ENCODE results near the gene ZNF385B.

DNA sequence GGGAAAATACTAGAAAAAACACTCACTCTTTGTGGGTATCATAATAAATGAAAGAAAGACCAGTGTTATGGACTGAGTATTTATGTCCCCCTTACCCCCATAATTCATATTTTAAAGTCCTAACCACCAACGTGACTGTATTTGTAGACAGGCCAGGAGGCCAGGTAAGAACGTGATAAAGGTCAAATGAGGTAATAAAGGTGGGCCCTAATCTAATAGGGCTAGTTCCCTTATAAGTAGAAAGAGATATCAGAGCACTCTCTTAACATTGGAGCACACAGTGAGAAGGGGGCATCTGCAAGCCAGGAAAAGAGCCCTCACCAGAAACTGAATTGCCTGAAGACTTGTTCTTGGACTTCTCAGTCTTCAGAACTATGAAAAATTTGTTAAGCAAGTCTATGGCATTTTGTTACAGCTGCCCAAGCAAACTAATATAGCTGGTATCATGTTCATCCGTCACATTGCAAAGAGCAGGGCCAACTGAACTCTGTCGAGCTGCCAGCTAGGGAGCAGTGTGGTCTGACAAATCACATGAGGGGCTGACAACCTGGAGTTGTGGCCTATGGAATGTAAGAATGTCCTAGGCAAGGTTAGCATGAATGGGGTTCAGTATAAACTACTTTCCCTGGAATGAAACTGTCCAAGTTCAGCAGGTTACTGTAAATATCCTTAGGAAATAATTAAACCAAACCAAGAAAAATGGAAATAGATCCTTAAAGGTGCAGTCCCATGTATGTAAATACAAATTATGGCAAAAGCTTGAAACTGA lies 280.9 kb downstream of the ZNF385B start:
- TF ChIP-seq, protein P1, sequence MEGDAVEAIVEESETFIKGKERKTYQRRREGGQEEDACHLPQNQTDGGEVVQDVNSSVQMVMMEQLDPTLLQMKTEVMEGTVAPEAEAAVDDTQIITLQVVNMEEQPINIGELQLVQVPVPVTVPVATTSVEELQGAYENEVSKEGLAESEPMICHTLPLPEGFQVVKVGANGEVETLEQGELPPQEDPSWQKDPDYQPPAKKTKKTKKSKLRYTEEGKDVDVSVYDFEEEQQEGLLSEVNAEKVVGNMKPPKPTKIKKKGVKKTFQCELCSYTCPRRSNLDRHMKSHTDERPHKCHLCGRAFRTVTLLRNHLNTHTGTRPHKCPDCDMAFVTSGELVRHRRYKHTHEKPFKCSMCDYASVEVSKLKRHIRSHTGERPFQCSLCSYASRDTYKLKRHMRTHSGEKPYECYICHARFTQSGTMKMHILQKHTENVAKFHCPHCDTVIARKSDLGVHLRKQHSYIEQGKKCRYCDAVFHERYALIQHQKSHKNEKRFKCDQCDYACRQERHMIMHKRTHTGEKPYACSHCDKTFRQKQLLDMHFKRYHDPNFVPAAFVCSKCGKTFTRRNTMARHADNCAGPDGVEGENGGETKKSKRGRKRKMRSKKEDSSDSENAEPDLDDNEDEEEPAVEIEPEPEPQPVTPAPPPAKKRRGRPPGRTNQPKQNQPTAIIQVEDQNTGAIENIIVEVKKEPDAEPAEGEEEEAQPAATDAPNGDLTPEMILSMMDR (IDR thresholded peaks at IDR 0.05): no peak
- TF ChIP-seq TAF1 (IDR thresholded peaks at IDR 0.05; ENCODE audit: borderline replicate concordance, low read depth, low read length): no peak
- TF ChIP-seq, protein P2, sequence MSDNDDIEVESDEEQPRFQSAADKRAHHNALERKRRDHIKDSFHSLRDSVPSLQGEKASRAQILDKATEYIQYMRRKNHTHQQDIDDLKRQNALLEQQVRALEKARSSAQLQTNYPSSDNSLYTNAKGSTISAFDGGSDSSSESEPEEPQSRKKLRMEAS (IDR thresholded peaks at IDR 0.05; ENCODE audit: low read depth): no peak
